ENCODE data around the gene LAMTOR5.

Gene LAMTOR5

GRCh38 chr1:110364221-110364620 is 43.3 kb downstream of the LAMTOR5 start:
- no peak for DNase-seq (ENCODE audit: extremely low spot score)
- ChIA-PET CTCF (interaction anchor here (0.8 to 1.3 kb wide), 3 partner anchors 15 to 25 kb away, joined by 3 to 4 read pairs (median 3); partner anchors contain the start of gene RBM15), POLR2A (no interaction called here)
- TF ChIP-seq CTCF (IDR thresholded peaks at IDR 0.05; ENCODE audit: control extremely low read depth, extremely low read depth, low read depth, missing control alignments): no peak

GRCh38 chr1:110361856-110362255 is 45.6 kb downstream of the LAMTOR5 start:
- ChIA-PET POLR2A (no interaction called here), CTCF (interaction anchor here (0.8 to 1.3 kb wide), 3 partner anchors 17 to 50 kb away, joined by 3 read pairs; no protein-coding TSS in a partner anchor)
- no peak for TF ChIP-seq CTCF (IDR thresholded peaks at IDR 0.05; ENCODE audit: control extremely low read depth, extremely low read depth, low read depth, missing control alignments)
- no peak for DNase-seq (ENCODE audit: extremely low spot score)

GRCh38 chr1:110360431-110360830 is 47.1 kb downstream of the LAMTOR5 start:
- POLR2A ChIA-PET: no interaction called here

GRCh38 chr1:110356379-110356778 is 51.1 kb downstream of the LAMTOR5 start:
- no peak for TF ChIP-seq CTCF (IDR thresholded peaks at IDR 0.05; ENCODE audit: control extremely low read depth, extremely low read depth, low read depth, missing control alignments)
- POLR2A ChIA-PET: no interaction called here
- CTCF ChIA-PET: interaction anchor here (1.3 to 2.8 kb wide), 2 partner anchors 14 to 27 kb away, joined by 3 to 9 read pairs; no protein-coding TSS in a partner anchor
- DNase-seq (ENCODE audit: extremely low spot score): no peak

More at GRCh38 chr1:110360431-110360830, 47.1 kb downstream of the LAMTOR5 start:
- no peak for TF ChIP-seq CTCF (IDR thresholded peaks at IDR 0.05; ENCODE audit: control extremely low read depth, extremely low read depth, low read depth, missing control alignments)
- CTCF ChIA-PET: interaction anchor here (0.7 to 1.1 kb wide), 5 partner anchors 9 to 21 kb away, joined by 3 read pairs; partner anchors contain the start of gene RBM15
- DNase-seq (ENCODE audit: extremely low spot score): no peak

- ChIA-PET POLR2A (interaction anchor here (0.7 kb wide), 1 partner anchor 253 kb away, joined by 9 read pairs; no protein-coding TSS in a partner anchor), CTCF (interaction anchor here (1.9 kb wide), 1 partner anchor 17 kb away, joined by 5 read pairs; the partner anchor contains the start of gene RBM15)
- no peak for DNase-seq (ENCODE audit: extremely low spot score)
- TF ChIP-seq CTCF (IDR thresholded peaks at IDR 0.05; ENCODE audit: control extremely low read depth, extremely low read depth, low read depth, missing control alignments): no peak
These were observed 52.2 kb downstream of the LAMTOR5 start for GRCh38 chr1:110355321-110355720.

Data from GM10248 (cell line).